Fibroblast of pulmonary artery (primary cell): Measurements from ENCODE around the gene LHX4.

Experiments
- DNase-seq: peaks from one replicate; pipeline ENCODE4 v3.0.0-alpha.2; 2010; ENCODE audit warnings: low read depth
- H3K4me3 ChIP-seq: replicated peaks from 2 replicates; pipeline ENCODE4 v1.5.1; 2011; ENCODE audit warnings: low read depth, mild to moderate bottlenecking, control low read depth, low read length, moderate library complexity
- TF ChIP-seq, protein P1 (sequence below): IDR thresholded peaks from 2 replicates; pipeline ENCODE4 v1.5.1; 2011; ENCODE audit warnings: mild to moderate bottlenecking, control low read depth, low read length, inconsistent platforms; ENCODE audit errors: missing control alignments

LHX4 gene

GRCh38 chr1:180185281-180185680, 44.8 kb upstream of the LHX4 start:
- DNase-seq = no peak
- TF ChIP-seq, protein P1, sequence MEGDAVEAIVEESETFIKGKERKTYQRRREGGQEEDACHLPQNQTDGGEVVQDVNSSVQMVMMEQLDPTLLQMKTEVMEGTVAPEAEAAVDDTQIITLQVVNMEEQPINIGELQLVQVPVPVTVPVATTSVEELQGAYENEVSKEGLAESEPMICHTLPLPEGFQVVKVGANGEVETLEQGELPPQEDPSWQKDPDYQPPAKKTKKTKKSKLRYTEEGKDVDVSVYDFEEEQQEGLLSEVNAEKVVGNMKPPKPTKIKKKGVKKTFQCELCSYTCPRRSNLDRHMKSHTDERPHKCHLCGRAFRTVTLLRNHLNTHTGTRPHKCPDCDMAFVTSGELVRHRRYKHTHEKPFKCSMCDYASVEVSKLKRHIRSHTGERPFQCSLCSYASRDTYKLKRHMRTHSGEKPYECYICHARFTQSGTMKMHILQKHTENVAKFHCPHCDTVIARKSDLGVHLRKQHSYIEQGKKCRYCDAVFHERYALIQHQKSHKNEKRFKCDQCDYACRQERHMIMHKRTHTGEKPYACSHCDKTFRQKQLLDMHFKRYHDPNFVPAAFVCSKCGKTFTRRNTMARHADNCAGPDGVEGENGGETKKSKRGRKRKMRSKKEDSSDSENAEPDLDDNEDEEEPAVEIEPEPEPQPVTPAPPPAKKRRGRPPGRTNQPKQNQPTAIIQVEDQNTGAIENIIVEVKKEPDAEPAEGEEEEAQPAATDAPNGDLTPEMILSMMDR = no peak
- H3K4me3 ChIP-seq = no peak overlapping the region

GRCh38 chr1:180185971-180186645, 44.0 kb upstream of the LHX4 start:
- DNase-seq = no peak
- no peak overlapping the region for H3K4me3 ChIP-seq
- TF ChIP-seq, protein P1 = no peak

GRCh38 chr1:180186831-180187230, 43.2 kb upstream of the LHX4 start:
- TF ChIP-seq, protein P1 = no peak
- no peak overlapping the region for H3K4me3 ChIP-seq
- no peak for DNase-seq

- DNase-seq = no peak
- TF ChIP-seq, protein P1 = no peak
- H3K4me3 ChIP-seq = no peak overlapping the region
Observed at GRCh38 chr1:180187626-180188025, 42.4 kb upstream of the LHX4 start.

- peak; percentile 68 for DNase-seq
Observed at GRCh38 chr1:180188091-180188506, 42.0 kb upstream of the LHX4 start.

GRCh38 chr1:180188684-180189175, 41.3 kb upstream of the LHX4 start:
- TF ChIP-seq, protein P1 = no peak
- DNase-seq = no peak
- H3K4me3 ChIP-seq = no peak overlapping the region

More at GRCh38 chr1:180188091-180188506, 42.0 kb upstream of the LHX4 start:
- TF ChIP-seq, protein P1 = peak; percentile 76
- no peak overlapping the region for H3K4me3 ChIP-seq

GRCh38 chr1:180190091-180190490, 40.0 kb upstream of the LHX4 start:
- DNase-seq = no peak
- TF ChIP-seq, protein P1 = no peak
- no peak overlapping the region for H3K4me3 ChIP-seq
